Stimulated activated CD4-positive, alpha-beta T cell treated with anti-CD3 and anti-CD28 coated beads, Interleukin-15, amount 100 ng/mL, for 48 hours (primary cell): Measurements from ENCODE around the gene CSRP1.

Experiments used
- DNase-seq, 2 donors: peaks; one replicate each; pipeline ENCODE4 v3.0.0-alpha.2; 2020; ENCODE audit warnings: low read depth in 2 of 2

CSRP1 gene

GRCh38 chr1:201455098-201455497 is 51.8 kb downstream of the CSRP1 start:
- no peak for DNase-seq

GRCh38 chr1:201454608-201455007 is 52.3 kb downstream of the CSRP1 start:
- no peak for DNase-seq

- DNase-seq: no peak
These were observed 54.1 kb downstream of the CSRP1 start for GRCh38 chr1:201452866-201453265.

DNA sequence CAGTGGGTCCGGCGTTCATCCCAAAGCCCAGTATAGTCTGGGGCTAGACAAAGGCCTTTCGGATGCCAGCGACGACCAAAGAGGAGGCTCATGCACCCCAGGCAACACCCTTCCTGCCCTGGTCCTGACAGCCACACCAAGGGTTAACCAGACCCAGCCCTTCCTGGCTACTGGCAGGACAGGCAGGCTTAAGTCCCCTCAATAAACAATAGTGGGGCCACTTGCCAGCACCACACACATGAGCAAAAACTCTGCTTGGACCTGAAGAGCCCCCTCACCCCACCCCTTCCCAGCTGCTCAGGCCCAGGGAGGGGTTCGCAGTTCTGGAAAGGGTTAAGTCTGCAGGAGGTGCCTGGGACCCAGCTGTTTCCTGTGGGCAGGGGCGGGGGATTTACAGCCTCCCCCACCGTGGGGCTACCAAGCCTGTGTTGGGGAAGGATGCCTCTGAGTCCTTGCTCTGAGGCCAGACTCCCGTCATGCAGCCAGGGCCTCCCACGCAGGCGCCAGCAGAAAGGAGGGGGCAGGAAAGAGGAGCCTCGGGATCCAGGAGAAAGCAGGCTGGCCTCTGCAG is 56.1 kb downstream of the CSRP1 start:
- no peak for DNase-seq

- no peak for DNase-seq
These were observed 57.9 kb downstream of the CSRP1 start for GRCh38 chr1:201448990-201449389.

- DNase-seq: peak; percentile 43 to 63
These were observed 58.7 kb downstream of the CSRP1 start for GRCh38 chr1:201447903-201448871.

DNA sequence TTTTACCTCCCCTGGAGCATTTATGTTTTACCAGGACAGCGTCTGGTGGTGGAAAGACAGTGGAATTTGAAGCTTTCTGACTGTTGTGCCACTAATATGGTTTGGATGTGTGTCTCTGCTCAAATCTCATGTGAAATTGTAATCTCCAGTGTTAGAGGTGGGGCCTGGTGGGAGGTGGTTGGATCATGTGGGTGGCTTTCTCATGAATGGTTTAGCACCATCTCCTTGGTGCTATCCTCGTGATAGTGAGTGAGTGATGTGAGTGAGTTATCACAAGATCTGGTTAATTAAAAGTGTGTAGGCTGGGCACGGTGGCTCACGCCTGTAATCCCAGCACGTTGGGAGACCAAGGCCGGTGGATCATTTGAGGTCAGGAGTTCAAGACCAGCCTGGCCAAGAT is 61.6 kb downstream of the CSRP1 start:
- DNase-seq: no peak

DNA sequence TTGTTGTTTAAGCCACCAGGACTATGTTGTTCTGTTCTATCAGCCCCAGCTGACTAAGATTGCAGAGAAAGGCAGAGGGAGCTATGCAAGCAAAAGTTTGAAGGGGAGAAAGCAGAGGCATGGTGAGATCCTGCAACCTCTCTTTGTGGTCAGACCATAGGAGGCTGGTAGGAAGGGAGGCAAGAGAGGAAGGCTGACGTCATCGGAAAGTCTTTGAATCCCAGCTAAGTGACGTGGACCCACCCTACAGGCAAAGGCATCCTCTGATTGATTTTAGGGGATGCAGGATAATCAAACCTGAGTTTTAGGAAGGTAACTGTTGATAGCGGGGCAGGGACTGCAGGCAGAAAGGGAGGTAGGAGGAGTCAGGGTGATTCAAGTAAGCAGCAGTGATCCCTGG is 62.1 kb downstream of the CSRP1 start:
- no peak for DNase-seq

- DNase-seq: no peak
These were observed 63.2 kb downstream of the CSRP1 start for GRCh38 chr1:201443747-201444146.

- DNase-seq: no peak
These were observed 70.0 kb downstream of the CSRP1 start for GRCh38 chr1:201436969-201437368.

DNA sequence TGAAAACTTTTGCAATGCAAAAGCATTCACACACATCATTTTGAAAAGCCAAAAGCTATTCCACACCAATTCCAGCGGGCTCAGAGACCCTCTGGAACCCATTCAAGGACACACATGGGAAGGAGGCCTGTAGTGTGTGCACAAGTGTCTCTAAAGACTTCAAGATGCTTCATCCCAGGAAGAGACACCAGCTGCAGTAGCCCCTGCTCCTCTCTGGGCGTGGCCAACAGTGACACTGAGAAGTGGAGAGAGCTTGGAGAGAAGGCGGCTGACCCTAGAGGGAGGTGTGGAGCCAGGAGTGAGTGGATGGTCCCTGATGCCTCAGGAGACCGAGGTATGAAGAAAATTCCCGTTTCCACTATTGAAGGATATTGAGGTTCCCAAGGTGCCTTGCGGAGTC is 70.5 kb downstream of the CSRP1 start:
- DNase-seq: no peak

- no peak for DNase-seq
These were observed 72.7 kb downstream of the CSRP1 start for GRCh38 chr1:201434266-201434665.

GRCh38 chr1:201433609-201434008 is 73.3 kb downstream of the CSRP1 start:
- no peak for DNase-seq
